Caco-2 (cell line): ENCODE measurements around the gene VWA3A. TPM values are rescaled to one million over a fixed set of nuclear protein-coding genes. Genes with fewer than 3 reads are reported as not detected.
"Not testable (repeated sequence)": the region's sequence is repeated elsewhere in the genome, so short reads cannot be mapped to it uniquely, and the experiment has no call there.

Experiments
- Bru-seq: library from RNA; stranded (reverse); fragments of 400-500 nt; gene quantifications from one replicate; lab custom pipeline; 2021; lab: Mats Ljungman, UMichigan
- BruChase-seq, 2 experiments: library from RNA; stranded (reverse); fragments of 400-500 nt; gene quantifications; one replicate each; lab custom pipeline; 2021; lab: Mats Ljungman, UMichigan
- BruUV-seq: library from RNA; stranded (reverse); fragments of 400-500 nt; replicated peaks from 2 replicates; lab custom pipeline; 2021; lab: Mats Ljungman, UMichigan
- CTCF ChIA-PET: fragments of 300-600 bp; sonication (Branson Sonifier 250); formaldehyde crosslinking; loops from one replicate; lab custom pipeline; 2022; ENCODE audit warnings: antibody characterized with exemption; lab: Charles Lee
- POLR2A ChIA-PET: fragments of 300-600 bp; sonication (Branson Sonifier 250); formaldehyde crosslinking; loops from one replicate; lab custom pipeline; 2022; ENCODE audit warnings: antibody characterized with exemption; lab: Charles Lee
- DNase-seq, 2 experiments: peaks; one replicate each; pipeline versions ENCODE4 v3.0.0 to v3.0.0-alpha.2; 2020 to 2022
- H3K27me3 ChIP-seq: replicated peaks from 2 replicates; pipeline ENCODE4 v1.6.0; 2011; ENCODE audit warnings: low read length; ENCODE audit not compliant: control insufficient read depth, insufficient read depth
- H3K36me3 ChIP-seq: 2 replicates; pipeline ENCODE4 v1.5.1; 2011; ENCODE audit warnings: low read length; ENCODE audit not compliant: control insufficient read depth, insufficient read depth
- H3K4me1 ChIP-seq: fragments of 250-450 bp; sonication (Bioruptor Pico); 2 replicates; pipeline ENCODE4 v1.5.1; 2020; ENCODE audit warnings: mild to moderate bottlenecking
- H3K4me3 ChIP-seq: 2 replicates; pipeline ENCODE4 v1.5.1; 2011; ENCODE audit warnings: low read depth, mild to moderate bottlenecking, control low read depth, low read length
- H3K9me3 ChIP-seq: fragments of 250-450 bp; sonication (Bioruptor Pico); 2 replicates; pipeline ENCODE4 v1.5.1; 2020; ENCODE audit warnings: mild to moderate bottlenecking, moderate library complexity
- H3K27ac Mint-ChIP-seq: one replicate; pipeline ENCODE4 v1.8.0; 2022; ENCODE audit warnings: mixed read lengths; ENCODE audit not compliant: unreplicated experiment
- H3K27me3 Mint-ChIP-seq: one replicate; pipeline ENCODE4 v1.8.0; 2022; ENCODE audit warnings: mixed read lengths; ENCODE audit not compliant: insufficient read depth, unreplicated experiment
- H3K36me3 Mint-ChIP-seq: one replicate; pipeline ENCODE4 v1.8.0; 2022; ENCODE audit warnings: mild to moderate bottlenecking, mixed read lengths; ENCODE audit not compliant: insufficient read depth, unreplicated experiment
- H3K4me1 Mint-ChIP-seq: one replicate; pipeline ENCODE4 v1.8.0; 2022; ENCODE audit warnings: low read depth, mixed read lengths; ENCODE audit not compliant: unreplicated experiment
- H3K4me3 Mint-ChIP-seq: one replicate; pipeline ENCODE4 v1.8.0; 2022; ENCODE audit warnings: mild to moderate bottlenecking, moderate library complexity, mixed read lengths; ENCODE audit not compliant: unreplicated experiment
- H3K9me3 Mint-ChIP-seq: one replicate; pipeline ENCODE4 v1.8.0; 2022; ENCODE audit warnings: mixed read lengths; ENCODE audit not compliant: unreplicated experiment
- intact Hi-C: fragments of 100-400 bp; cut with micrococcal nuclease; formaldehyde crosslinking; loops from one replicate; pipeline ENCODE4 v1.10.0; 2022; ENCODE audit not compliant: unreplicated experiment
- long read RNA-seq: library from polyadenylated mRNA; stranded (forward); transcript quantifications from one replicate; pipeline ENCODE4 v2.0.0, GENCODE V29; 2022
- total RNA-seq: library from RNA; stranded (reverse); gene quantifications from 2 replicates; pipeline ENCODE4 v1.2.3, GENCODE V29; 2022
- TF ChIP-seq, protein P1 (sequence below), 2 experiments: fragments of 200-600 bp in 1 of 2; IDR thresholded peaks; 1 replicate in 1 of 2; 2 replicates in 1 of 2; pipeline versions ENCODE4 v1.5.1 to v1.8.0; 2011 to 2022; ENCODE audit warnings: antibody characterized with exemption in 1 of 2, control low read depth in 1 of 2, inconsistent platforms in 1 of 2, low read depth in 1 of 2, low read length in 1 of 2, mild to moderate bottlenecking in 1 of 2, moderate library complexity in 1 of 2; ENCODE audit not compliant: insufficient read depth in 1 of 2, severe bottlenecking in 1 of 2, unreplicated experiment in 1 of 2

Gene VWA3A, protein sequence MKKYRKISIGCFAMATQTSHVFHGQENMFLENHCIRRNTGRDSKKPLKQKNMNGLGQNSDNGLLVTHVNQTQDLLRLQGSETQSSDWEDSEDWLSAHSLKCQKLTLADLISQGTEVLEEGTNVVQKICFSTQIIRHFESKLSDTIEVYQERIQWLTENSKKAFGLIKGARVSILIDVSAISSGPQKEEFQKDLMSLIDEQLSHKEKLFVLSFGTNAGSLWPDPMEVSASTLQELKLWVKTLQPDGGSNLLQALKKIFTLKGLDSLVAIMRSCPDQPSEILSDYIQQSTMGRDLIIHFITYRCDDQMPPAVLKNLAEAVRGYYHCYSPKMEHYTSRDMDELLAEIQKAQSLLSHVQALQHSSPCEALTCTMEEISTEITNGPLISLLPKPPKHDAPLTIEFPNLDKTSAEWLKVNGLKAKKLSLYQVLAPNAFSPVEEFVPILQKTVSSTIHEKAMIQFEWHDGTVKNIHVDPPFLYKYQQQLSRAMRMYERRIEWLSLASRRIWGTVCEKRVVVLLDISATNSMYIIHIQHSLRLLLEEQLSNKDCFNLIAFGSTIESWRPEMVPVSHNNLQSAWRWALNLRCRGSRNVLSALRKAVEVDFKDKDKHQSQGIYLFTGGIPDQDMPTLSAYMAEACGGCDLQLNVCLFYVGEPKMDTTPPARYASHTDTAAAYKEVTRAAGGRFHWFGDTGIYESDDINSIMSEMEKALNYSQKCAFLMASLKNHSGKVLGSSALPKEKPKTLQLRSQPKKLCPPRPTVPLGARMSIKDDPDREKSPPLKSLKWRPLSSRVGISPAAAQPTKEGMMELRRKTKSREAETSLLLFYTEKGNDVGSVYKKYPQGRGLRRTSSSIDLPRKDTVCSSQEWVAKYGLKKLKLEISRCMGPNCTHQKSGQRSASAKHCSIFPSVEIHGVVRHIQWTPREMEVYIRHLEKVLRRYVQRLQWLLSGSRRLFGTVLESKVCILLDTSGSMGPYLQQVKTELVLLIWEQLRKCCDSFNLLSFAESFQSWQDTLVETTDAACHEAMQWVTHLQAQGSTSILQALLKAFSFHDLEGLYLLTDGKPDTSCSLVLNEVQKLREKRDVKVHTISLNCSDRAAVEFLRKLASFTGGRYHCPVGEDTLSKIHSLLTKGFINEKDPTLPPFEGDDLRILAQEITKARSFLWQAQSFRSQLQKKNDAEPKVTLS
- total RNA-seq: not detected in 2 replicates
- percentile 4 among the genes with signal in this experiment for Bru-seq, nascent RNA
- percentile 12 among the genes with signal in this experiment for BruChase-seq, experiment 1, labeled RNA remaining after a 2-hour chase
- percentile 11 among the genes with signal in this experiment for BruChase-seq, experiment 2, labeled RNA remaining after a 6-hour chase
- long read RNA-seq: 0 reads

DNA sequence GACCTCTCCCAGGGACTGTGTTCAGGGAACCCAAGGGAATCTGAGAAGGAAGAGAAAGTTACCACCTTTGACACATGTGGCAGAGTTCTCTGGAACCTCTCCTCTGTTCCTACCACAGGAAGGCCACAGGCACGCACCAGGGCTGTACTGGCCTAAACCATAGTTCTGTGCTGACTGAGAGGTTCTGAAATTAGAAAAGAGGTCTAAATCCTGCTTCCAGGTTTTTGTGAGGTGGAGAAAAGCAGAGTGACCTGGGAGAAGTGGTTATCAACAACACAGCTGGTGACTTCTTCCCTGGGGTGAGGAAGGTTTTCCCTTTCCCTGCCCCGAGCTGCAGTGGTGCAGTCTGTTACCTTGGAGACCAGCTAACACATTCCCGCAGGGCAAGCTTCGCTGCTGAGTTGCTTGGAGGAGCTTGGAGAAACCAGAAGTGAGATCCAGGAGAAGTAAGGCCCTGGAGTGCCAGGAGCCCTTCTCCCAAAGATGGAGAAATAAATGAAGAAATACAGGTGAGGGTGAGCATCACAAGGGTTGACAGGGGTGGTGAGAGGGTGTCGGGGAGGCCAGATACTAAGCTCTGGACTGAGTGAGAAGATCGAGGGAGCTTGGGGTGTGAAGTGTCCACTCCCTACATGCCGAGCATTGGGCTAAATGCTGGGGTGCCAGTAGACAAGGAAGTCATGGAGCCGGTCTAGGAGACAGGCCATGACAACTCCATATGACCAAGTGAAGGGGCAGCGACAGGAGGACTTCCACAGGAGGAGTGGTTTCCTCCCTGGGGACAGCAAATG lies at the start of gene VWA3A:
VWA3A (plus strand) TSS at position 399 of the 791 bp plus-strand sequence; CDS start at position 496, 97 bp downstream.
- CTCF ChIA-PET: interaction anchor here (1.4 kb wide), 1 partner anchor 15 kb away, joined by 4 read pairs; no protein-coding TSS in a partner anchor
- Mint-ChIP-seq H3K27me3 (peaks cover under 1% of the 10 kb centered on the region), H3K36me3 (no peaks in the 10 kb centered on the region), H3K27ac (no peak within 1 kb of the TSS), H3K4me1 (no peaks in the 10 kb centered on the region), H3K9me3 (no peaks in the 10 kb centered on the region), H3K4me3 (no peak within 1 kb of the TSS)
- H3K9me3 ChIP-seq: no peaks in the 10 kb centered on the region
- no peaks in the 10 kb centered on the region for H3K27me3 ChIP-seq
- POLR2A ChIA-PET: no interaction called here
- no peak for DNase-seq
- TF ChIP-seq, protein P1, sequence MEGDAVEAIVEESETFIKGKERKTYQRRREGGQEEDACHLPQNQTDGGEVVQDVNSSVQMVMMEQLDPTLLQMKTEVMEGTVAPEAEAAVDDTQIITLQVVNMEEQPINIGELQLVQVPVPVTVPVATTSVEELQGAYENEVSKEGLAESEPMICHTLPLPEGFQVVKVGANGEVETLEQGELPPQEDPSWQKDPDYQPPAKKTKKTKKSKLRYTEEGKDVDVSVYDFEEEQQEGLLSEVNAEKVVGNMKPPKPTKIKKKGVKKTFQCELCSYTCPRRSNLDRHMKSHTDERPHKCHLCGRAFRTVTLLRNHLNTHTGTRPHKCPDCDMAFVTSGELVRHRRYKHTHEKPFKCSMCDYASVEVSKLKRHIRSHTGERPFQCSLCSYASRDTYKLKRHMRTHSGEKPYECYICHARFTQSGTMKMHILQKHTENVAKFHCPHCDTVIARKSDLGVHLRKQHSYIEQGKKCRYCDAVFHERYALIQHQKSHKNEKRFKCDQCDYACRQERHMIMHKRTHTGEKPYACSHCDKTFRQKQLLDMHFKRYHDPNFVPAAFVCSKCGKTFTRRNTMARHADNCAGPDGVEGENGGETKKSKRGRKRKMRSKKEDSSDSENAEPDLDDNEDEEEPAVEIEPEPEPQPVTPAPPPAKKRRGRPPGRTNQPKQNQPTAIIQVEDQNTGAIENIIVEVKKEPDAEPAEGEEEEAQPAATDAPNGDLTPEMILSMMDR (IDR thresholded peaks at IDR 0.05; ENCODE audit: insufficient read depth in 1 of 2, low read depth in 1 of 2, low read length in 1 of 2, severe bottlenecking in 1 of 2, unreplicated experiment in 1 of 2): no peak
- no TSS peak for BruUV-seq
- no peaks in the 10 kb centered on the region for H3K4me1 ChIP-seq
- intact Hi-C loops: no loop called here
- no peak within 1 kb of the TSS for H3K4me3 ChIP-seq
- no peaks in the 10 kb centered on the region; the same call in 1 of the 2 replicates for H3K36me3 ChIP-seq

GRCh38 chr16:22043882-22044281 lies 48.5 kb upstream of the VWA3A start:
- CTCF ChIA-PET, H3K9me3 Mint-ChIP-seq, DNase-seq, H3K4me1 ChIP-seq, H3K9me3 ChIP-seq, H3K4me3 Mint-ChIP-seq, H3K4me1 Mint-ChIP-seq, H3K27me3 Mint-ChIP-seq, H3K4me3 ChIP-seq, H3K36me3 Mint-ChIP-seq, H3K27me3 ChIP-seq, H3K27ac Mint-ChIP-seq, BruUV-seq, POLR2A ChIA-PET, intact Hi-C loops, H3K36me3 ChIP-seq: not testable (repeated sequence)

- H3K36me3 Mint-ChIP-seq, BruUV-seq, H3K4me3 ChIP-seq, H3K27me3 ChIP-seq, H3K4me3 Mint-ChIP-seq, H3K4me1 ChIP-seq, H3K36me3 ChIP-seq, H3K27ac Mint-ChIP-seq, H3K9me3 ChIP-seq, H3K27me3 Mint-ChIP-seq, H3K9me3 Mint-ChIP-seq, POLR2A ChIA-PET, H3K4me1 Mint-ChIP-seq, CTCF ChIA-PET: not testable (repeated sequence)
- DNase-seq: peak in 1 of 2 experiments; percentile 40
- intact Hi-C loops: loop anchor here (2.0 kb wide), 1 partner anchor 15 kb away; no protein-coding TSS in a partner anchor
These were observed 46.5 kb upstream of the VWA3A start for GRCh38 chr16:22045888-22046287.
